Lower lobe of right lung (tissue), 2 donors: ENCODE data around the gene UAP1L1. TPM values are rescaled to one million over a fixed set of nuclear protein-coding genes. Genes with fewer than 3 reads are reported as not detected.

ENCODE experiments used
- ATAC-seq, 2 donors: fragments of 200-7000 bp; cut with Tn5 transposase; one replicate each; pipeline ENCODE4 v1.9.1; 2020 to 2022; ENCODE audit warnings: mild to moderate bottlenecking in 2 of 2, moderate library complexity in 2 of 2
- DNase-seq: peaks from one replicate; pipeline ENCODE4 v3.0.0-alpha.2; 2020
- H3K27ac ChIP-seq: fragments of 200-600 bp; one replicate; pipeline ENCODE4 v1.8.0; 2022
- H3K27me3 ChIP-seq: fragments of 200-600 bp; one replicate; pipeline ENCODE4 v1.8.0; 2022; ENCODE audit warnings: low read depth
- H3K36me3 ChIP-seq: fragments of 200-600 bp; one replicate; pipeline ENCODE4 v1.8.0; 2022; ENCODE audit warnings: mild to moderate bottlenecking
- H3K4me1 ChIP-seq: fragments of 200-600 bp; one replicate; pipeline ENCODE4 v1.8.0; 2022
- H3K4me3 ChIP-seq: fragments of 200-600 bp; one replicate; pipeline ENCODE4 v1.8.0; 2022; ENCODE audit warnings: mild to moderate bottlenecking
- H3K9me3 ChIP-seq: fragments of 200-600 bp; one replicate; pipeline ENCODE4 v1.8.0; 2022
- intact Hi-C: fragments of 100-400 bp; cut with DNase I; formaldehyde crosslinking; loops from one replicate; pipeline ENCODE4 v1.11.0; 2022
- total RNA-seq: library from RNA; stranded (reverse); fragmentation: NEBNext Ultra II Directional; extraction: Animal tissue kit (Norgen Biotek cat#: 25700); gene quantifications from one replicate; pipeline ENCODE4 v1.2.1, GENCODE V29; 2021
- TF ChIP-seq, protein P1 (sequence below): fragments of 200-600 bp; IDR thresholded peaks from one replicate; pipeline ENCODE4 v1.8.0; 2022; ENCODE audit warnings: antibody characterized with exemption, mild to moderate bottlenecking
- donor health status: DM: no; HTN: yes; CAD: no; lungs with severe emphysema.

Gene UAP1L1
- total RNA-seq, 1 donor from 2014 or later: 29.7 TPM

DNA sequence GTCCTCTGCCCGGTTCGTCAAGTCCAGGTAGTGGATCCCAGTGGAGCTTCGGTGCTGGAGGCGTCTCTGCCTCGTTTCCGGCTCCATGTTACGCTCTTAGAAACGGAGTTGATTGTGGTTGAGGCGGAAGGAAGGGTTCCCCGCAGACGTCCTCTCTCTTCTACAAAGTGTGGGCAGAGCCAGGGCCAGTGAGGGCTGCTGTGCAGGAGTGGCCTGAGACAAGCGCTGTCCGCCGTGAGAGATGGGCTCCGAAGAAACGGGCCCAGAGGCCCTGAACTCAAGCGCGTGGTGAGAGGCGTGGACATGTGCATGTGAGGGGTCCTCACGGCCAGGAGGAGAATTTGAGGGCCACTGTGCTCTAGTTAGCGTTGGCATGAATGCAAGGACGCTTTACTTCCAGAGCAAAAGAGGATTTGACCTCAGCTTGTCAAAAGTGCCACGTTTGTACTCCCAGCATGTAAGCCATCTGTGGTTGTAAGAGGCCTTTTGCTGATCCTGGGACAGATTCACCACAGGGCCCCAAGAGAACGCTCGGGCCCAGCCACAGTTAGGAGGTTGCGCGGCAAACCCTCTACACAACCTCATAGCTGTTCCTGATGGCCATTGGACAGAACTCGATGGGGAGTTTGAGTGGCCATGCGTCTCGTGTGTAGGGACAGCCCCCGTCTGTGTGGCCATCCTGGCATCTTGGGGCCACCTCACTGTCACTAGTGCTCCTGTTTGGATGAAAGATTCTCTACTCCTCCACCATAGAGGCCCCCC is 19.6 kb downstream of the UAP1L1 start:
- Histone ChIP-seq H3K27me3 (no peaks in the 10 kb centered on the region), H3K27ac (no peak overlapping the region), H3K4me3 (no peak overlapping the region), H3K4me1 (no peaks in the 10 kb centered on the region), H3K36me3 (peaks cover 80% of the 10 kb centered on the region), H3K9me3 (no peaks in the 10 kb centered on the region)
- ATAC-seq (no peak), DNase-seq (no peak)
- intact Hi-C loops: no loop called here
- TF ChIP-seq, protein P1, sequence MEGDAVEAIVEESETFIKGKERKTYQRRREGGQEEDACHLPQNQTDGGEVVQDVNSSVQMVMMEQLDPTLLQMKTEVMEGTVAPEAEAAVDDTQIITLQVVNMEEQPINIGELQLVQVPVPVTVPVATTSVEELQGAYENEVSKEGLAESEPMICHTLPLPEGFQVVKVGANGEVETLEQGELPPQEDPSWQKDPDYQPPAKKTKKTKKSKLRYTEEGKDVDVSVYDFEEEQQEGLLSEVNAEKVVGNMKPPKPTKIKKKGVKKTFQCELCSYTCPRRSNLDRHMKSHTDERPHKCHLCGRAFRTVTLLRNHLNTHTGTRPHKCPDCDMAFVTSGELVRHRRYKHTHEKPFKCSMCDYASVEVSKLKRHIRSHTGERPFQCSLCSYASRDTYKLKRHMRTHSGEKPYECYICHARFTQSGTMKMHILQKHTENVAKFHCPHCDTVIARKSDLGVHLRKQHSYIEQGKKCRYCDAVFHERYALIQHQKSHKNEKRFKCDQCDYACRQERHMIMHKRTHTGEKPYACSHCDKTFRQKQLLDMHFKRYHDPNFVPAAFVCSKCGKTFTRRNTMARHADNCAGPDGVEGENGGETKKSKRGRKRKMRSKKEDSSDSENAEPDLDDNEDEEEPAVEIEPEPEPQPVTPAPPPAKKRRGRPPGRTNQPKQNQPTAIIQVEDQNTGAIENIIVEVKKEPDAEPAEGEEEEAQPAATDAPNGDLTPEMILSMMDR: no peak

DNA sequence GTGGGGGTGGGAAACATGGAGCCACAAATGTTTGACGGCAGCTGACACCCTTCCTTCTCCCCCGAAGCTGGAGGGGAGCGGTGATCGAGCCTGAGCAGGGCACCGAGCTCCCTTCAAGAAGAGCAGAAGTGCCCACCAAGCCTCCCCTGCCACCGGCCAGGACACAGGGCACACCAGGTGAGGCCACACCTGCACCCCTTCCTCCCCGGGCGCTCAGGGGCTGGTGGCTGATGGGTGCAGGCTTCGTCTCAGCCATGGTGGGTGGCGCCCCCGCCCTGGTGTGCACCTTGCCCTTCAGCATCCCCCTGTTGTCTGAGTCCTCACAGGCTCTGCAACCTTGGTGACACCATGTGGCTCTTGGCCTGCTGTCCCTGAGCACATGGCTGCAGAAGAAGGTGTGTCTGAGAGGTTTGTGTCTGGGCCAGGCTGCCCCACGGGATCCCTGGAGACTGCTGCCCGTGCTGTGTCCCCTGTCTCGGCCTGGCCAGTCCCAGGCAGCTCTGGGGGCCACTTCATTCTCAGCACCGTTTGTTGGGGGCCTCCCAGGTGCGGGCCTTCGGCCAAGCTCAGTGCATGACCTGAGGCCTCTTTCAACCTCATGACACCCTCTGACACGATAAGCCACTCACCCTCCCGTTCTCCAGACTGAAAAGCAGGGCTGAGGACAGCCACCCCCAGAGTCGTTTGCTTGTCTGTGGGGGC is 20.6 kb downstream of the UAP1L1 start:
- intact Hi-C loops: no loop called here
- no peaks in the 10 kb centered on the region for H3K27me3 ChIP-seq

DNA sequence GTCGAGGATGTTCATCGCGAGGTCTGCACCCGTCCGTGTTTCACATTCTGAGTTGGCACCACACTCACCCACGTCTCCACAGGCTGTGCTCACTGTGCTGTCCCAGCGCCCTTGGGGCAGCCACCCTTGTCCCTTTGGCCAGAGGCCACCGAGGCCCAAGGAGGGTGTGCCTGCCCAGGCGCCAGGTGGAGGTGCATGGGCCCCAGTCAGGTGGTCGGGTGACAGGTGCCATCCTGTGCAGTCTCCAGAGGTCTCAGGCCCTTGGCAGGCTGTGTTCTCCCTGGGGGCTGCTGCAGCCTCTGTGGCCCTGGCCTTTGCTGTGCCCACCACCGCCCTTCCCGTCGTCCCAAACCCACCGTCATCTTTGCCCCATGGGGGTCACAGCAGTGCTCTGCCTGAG is 21.9 kb downstream of the UAP1L1 start:
- H3K27ac ChIP-seq: no peak overlapping the region
- no peaks in the 10 kb centered on the region for H3K9me3 ChIP-seq
- ATAC-seq (no peak), DNase-seq (no peak)
- H3K4me1 ChIP-seq: no peaks in the 10 kb centered on the region
- intact Hi-C loops: no loop called here
- peaks cover 80% of the 10 kb centered on the region for H3K36me3 ChIP-seq
- no peak overlapping the region for H3K4me3 ChIP-seq
- TF ChIP-seq, protein P1: no peak
- H3K27me3 ChIP-seq: no peaks in the 10 kb centered on the region

More for the DNA sequence above, 20.6 kb downstream of the UAP1L1 start:
- no peak overlapping the region for H3K4me3 ChIP-seq
- H3K27ac ChIP-seq: no peak overlapping the region
- H3K36me3 ChIP-seq: peaks cover 75% of the 10 kb centered on the region
- H3K9me3 ChIP-seq: no peaks in the 10 kb centered on the region
- ATAC-seq: no peak
- no peak for DNase-seq
- H3K4me1 ChIP-seq: no peaks in the 10 kb centered on the region
- TF ChIP-seq, protein P1: no peak

DNA sequence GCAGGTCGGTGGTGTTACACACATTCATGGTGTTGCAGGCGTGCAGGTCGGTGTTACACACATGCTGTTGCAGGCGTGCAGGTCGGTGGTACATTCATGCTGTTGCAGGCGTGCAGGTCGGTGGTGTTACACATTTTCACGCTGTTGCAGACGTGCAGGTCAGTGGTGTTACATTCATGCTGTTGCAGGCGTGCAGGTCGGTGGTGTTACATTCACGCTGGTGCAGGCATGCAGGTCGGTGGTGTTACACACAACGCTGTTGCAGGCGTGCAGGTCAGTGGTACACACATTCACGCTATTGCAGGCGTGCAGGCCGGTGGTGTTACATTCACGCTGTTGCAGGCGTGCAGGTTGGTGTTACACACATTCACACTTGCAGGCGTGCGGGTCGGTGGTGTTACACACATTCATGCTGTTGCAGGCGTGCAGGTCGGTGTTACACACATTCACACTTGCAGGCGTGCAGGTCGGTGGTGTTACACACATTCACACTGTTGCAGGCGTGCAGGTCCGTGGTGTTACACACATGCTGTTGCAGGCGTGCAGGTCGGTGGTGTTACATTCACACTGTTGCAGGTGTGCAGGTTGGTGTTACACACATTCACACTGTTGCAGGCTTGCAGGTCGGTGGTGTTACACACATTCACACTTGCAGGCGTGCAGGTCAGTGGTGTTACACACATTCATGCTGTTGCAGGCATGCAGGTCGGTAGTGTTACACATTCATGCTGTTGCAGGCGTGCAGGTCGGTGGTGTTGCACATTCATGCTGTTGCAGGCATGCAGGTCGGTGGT is 26.1 kb downstream of the UAP1L1 start:
- Histone ChIP-seq H3K27me3 (no peaks in the 10 kb centered on the region), H3K4me3 (no peak overlapping the region), H3K36me3 (peaks cover 92% of the 10 kb centered on the region), H3K9me3 (no peaks in the 10 kb centered on the region), H3K27ac (no peak overlapping the region), H3K4me1 (no peaks in the 10 kb centered on the region)
- DNase-seq: no peak
- TF ChIP-seq, protein P1: no peak
- no peak for ATAC-seq
- intact Hi-C loops: no loop called here

DNA sequence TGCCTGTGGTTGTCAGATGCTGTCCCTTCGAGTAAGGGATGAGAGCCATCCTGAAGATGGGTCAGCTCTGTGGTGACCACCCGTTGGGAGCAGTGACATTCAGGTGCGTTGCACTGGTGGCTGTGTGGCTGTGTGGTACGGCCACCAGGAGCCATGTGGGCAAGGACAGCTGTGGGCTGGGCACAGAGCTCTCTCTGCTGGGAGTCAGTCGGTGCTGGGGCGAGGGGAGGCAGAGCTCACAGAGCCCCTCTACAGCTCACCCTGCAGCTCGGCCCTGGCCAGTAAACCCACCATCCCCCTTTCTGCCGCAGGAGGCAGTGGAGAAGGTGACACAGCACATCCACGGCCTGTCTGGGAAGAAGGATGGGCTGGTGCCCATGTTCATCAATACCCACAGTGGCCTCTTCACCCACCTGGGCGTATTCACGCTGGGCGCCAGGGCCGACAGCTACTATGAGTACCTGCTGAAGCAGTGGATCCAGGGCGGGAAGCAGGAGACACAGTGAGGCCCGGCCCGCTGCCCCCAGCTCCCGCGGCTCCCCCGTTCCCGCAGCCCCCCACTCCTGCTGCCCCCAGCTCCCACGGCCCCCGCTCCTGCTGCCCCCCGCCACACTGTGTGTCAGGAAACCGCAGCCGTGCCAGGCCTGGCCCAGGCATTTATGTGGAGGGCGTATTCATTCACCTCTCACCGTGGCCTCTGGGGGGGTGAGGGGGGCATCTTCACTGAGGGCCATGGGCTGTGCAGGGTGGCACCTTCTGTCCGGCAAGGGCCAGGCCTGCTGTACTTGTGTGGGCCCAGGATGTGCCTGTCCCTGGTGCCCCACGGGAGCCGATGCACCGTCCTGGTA is 28.7 kb downstream of the UAP1L1 start:
- ATAC-seq (no peak), DNase-seq (no peak)
- intact Hi-C loops: no loop called here
- Histone ChIP-seq H3K4me3 (no peak overlapping the region), H3K27me3 (no peaks in the 10 kb centered on the region), H3K4me1 (no peaks in the 10 kb centered on the region), H3K9me3 (no peaks in the 10 kb centered on the region), H3K36me3 (peaks cover 90% of the 10 kb centered on the region), H3K27ac (no peak overlapping the region)
- TF ChIP-seq, protein P1: no peak
